Measurements from ENCODE around the gene NR6A1. TPM values are rescaled to one million over a fixed set of nuclear protein-coding genes. Genes with fewer than 3 reads are reported as not detected.

Gene NR6A1
- total and polyA plus RNA-seq, 9 donors = 0.29 to 1.7 (median 1.00) TPM

- no peak overlapping the region for H3K4me3 ChIP-seq
- no peaks in the 10 kb centered on the region for H3K27me3 ChIP-seq
- TF ChIP-seq, protein P1, sequence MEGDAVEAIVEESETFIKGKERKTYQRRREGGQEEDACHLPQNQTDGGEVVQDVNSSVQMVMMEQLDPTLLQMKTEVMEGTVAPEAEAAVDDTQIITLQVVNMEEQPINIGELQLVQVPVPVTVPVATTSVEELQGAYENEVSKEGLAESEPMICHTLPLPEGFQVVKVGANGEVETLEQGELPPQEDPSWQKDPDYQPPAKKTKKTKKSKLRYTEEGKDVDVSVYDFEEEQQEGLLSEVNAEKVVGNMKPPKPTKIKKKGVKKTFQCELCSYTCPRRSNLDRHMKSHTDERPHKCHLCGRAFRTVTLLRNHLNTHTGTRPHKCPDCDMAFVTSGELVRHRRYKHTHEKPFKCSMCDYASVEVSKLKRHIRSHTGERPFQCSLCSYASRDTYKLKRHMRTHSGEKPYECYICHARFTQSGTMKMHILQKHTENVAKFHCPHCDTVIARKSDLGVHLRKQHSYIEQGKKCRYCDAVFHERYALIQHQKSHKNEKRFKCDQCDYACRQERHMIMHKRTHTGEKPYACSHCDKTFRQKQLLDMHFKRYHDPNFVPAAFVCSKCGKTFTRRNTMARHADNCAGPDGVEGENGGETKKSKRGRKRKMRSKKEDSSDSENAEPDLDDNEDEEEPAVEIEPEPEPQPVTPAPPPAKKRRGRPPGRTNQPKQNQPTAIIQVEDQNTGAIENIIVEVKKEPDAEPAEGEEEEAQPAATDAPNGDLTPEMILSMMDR (IDR thresholded peaks at IDR 0.05) = no peak
- no peak for TF ChIP-seq POLR2A (IDR thresholded peaks at IDR 0.05)
- no peak for TF ChIP-seq EP300 (IDR thresholded peaks at IDR 0.05)
- H3K27ac ChIP-seq = no peak overlapping the region
- intact Hi-C loops (cut with DNase I) = no loop called here
- DNase-seq = no peak
- H3K36me3 ChIP-seq = no peaks in the 10 kb centered on the region
- peaks cover 5% of the 10 kb centered on the region for H3K4me1 ChIP-seq (ENCODE audit: insufficient read depth)
- no peaks in the 10 kb centered on the region for H3K9me3 ChIP-seq
- WGBS, 3 donors = 84 to 95% (median 93%) methylated on average over 4 of the region's 4 CpGs
These were observed 277.9 kb downstream of the NR6A1 start for GRCh38 chr9:124493218-124493617.

GRCh38 chr9:124492818-124493217, 278.3 kb downstream of the NR6A1 start:
- no peaks in the 10 kb centered on the region for H3K36me3 ChIP-seq
- intact Hi-C loops (cut with DNase I) = no loop called here
- DNase-seq = no peak
- H3K27ac ChIP-seq = no peak overlapping the region
- H3K9me3 ChIP-seq = no peaks in the 10 kb centered on the region
- H3K4me3 ChIP-seq = no peak overlapping the region
- no peaks in the 10 kb centered on the region for H3K27me3 ChIP-seq
- H3K4me1 ChIP-seq (ENCODE audit: insufficient read depth) = peaks cover 5% of the 10 kb centered on the region
- 77 to 79% (median 78%) methylated on average over 19 of the region's 19 CpGs for WGBS, 3 donors
- TF ChIP-seq, protein P1 (IDR thresholded peaks at IDR 0.05) = no peak
- TF ChIP-seq POLR2A (IDR thresholded peaks at IDR 0.05) = no peak
- no peak for TF ChIP-seq EP300 (IDR thresholded peaks at IDR 0.05)

DNA sequence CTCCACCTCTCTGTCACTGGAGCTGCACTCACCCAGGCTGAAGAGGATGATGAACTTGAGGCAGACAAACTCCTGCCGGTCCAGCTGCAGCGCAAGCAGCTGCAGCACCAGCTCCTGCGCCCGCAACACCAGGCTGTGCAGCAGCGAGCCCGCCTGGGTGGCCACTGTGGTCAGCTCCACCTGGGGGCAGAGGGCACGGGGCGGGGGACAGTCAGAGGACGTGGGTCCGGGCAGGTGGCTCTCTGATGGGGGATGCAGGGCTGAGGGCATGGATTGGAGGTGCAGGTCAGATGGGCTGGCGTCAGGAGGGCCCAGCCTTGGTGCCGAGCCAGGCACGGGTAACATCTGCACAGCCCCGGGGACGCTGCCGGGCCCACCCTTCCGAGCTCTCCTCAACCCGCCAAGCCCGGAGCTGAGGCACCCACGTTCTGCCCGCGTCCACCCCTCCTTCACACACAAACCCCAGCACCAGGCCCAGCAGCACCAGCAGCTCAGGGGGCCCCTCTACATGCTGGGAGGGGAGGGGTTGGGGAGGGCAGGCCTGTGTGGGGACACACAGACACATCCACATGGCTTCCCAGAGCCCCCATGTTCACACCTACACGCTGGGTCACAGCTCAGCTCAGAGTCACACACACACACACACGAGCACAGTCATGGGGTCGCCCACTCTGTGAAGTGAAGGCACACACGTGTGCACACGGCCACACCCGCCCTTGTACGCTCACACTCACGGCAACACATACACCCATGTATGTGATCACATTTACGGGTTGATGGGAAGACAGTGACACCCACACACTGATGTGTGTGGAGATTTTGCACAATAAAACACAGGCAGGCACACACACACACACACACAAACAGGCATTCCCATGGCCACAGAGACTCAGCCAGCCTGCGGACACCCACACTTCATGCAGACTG, 279.8 kb downstream of the NR6A1 start:
- Histone ChIP-seq H3K36me3 (no peaks in the 10 kb centered on the region), H3K9me3 (no peaks in the 10 kb centered on the region), H3K4me1 (ENCODE audit: insufficient read depth) (peaks cover 5% of the 10 kb centered on the region), H3K27ac (no peak overlapping the region), H3K4me3 (no peak overlapping the region), H3K27me3 (no peaks in the 10 kb centered on the region)
- no peak for DNase-seq
- intact Hi-C loops (cut with DNase I) = no loop called here
- TF ChIP-seq EP300 (IDR thresholded peaks at IDR 0.05) = no peak
- TF ChIP-seq, protein P1 (IDR thresholded peaks at IDR 0.05) = no peak
- no peak for TF ChIP-seq POLR2A (IDR thresholded peaks at IDR 0.05)
- 85 to 88% (median 86%) methylated on average over 32 of the region's 32 CpGs for WGBS, 3 donors

- no peak for TF ChIP-seq EP300 (IDR thresholded peaks at IDR 0.05)
- TF ChIP-seq, protein P1 (IDR thresholded peaks at IDR 0.05) = no peak
- TF ChIP-seq POLR2A (IDR thresholded peaks at IDR 0.05) = no peak
- H3K9me3 ChIP-seq = no peaks in the 10 kb centered on the region
- H3K27ac ChIP-seq = no peak overlapping the region
- no peak for DNase-seq
- H3K36me3 ChIP-seq = no peaks in the 10 kb centered on the region
- no peaks in the 10 kb centered on the region for H3K27me3 ChIP-seq
- no peaks in the 10 kb centered on the region for H3K4me1 ChIP-seq (ENCODE audit: insufficient read depth)
- no peak overlapping the region for H3K4me3 ChIP-seq
- intact Hi-C loops (cut with DNase I) = no loop called here
- WGBS, 3 donors = 87 to 95% (median 89%) methylated on average over 2 of the region's 2 CpGs
These were observed 281.1 kb downstream of the NR6A1 start for GRCh38 chr9:124490004-124490403.

All from ovary (tissue), 9 donors.